Measurements from ENCODE around the gene RASGRP1.

The RASGRP1 gene

GRCh38 chr15:38535491-38536200, 29.0 kb downstream of the RASGRP1 start:
- no peak for DNase-seq (ENCODE audit: low read depth)

- no peak for DNase-seq (ENCODE audit: low read depth)
Observed at GRCh38 chr15:38534691-38535090, 29.9 kb downstream of the RASGRP1 start.

GRCh38 chr15:38533926-38534325, 30.7 kb downstream of the RASGRP1 start:
- no peak for DNase-seq (ENCODE audit: low read depth)

GRCh38 chr15:38533416-38533915, 31.1 kb downstream of the RASGRP1 start:
- DNase-seq (ENCODE audit: low read depth), result no peak

GRCh38 chr15:38532728-38533127, 31.9 kb downstream of the RASGRP1 start:
- DNase-seq (ENCODE audit: low read depth), result no peak

GRCh38 chr15:38531509-38531908, 33.1 kb downstream of the RASGRP1 start:
- no peak for DNase-seq (ENCODE audit: low read depth)

- DNase-seq (ENCODE audit: low read depth), result no peak
Observed at GRCh38 chr15:38530113-38530512, 34.5 kb downstream of the RASGRP1 start.

- DNase-seq (ENCODE audit: low read depth), result no peak
Observed at GRCh38 chr15:38528294-38528693, 36.3 kb downstream of the RASGRP1 start.

- DNase-seq (ENCODE audit: low read depth), result no peak
Observed at GRCh38 chr15:38526158-38526557, 38.5 kb downstream of the RASGRP1 start.

- DNase-seq (ENCODE audit: low read depth), result no peak
Observed at GRCh38 chr15:38525489-38525888, 39.1 kb downstream of the RASGRP1 start.

GRCh38 chr15:38524156-38524555, 40.5 kb downstream of the RASGRP1 start:
- DNase-seq (ENCODE audit: low read depth), result no peak

- DNase-seq (ENCODE audit: low read depth), result no peak
Observed at GRCh38 chr15:38522922-38523321, 41.7 kb downstream of the RASGRP1 start.

GRCh38 chr15:38521316-38521715, 43.3 kb downstream of the RASGRP1 start:
- no peak for DNase-seq (ENCODE audit: low read depth)

GRCh38 chr15:38520035-38520434, 44.6 kb downstream of the RASGRP1 start:
- no peak for DNase-seq (ENCODE audit: low read depth)

- no peak for DNase-seq (ENCODE audit: low read depth)
Observed at GRCh38 chr15:38518084-38518483, 46.5 kb downstream of the RASGRP1 start.

- DNase-seq (ENCODE audit: low read depth), result no peak
Observed at GRCh38 chr15:38517312-38517975, 47.2 kb downstream of the RASGRP1 start.

- no peak for DNase-seq (ENCODE audit: low read depth)
Observed at GRCh38 chr15:38516626-38517025, 48.0 kb downstream of the RASGRP1 start.

- no peak for DNase-seq (ENCODE audit: low read depth)
Observed at GRCh38 chr15:38514601-38515000, 50.0 kb downstream of the RASGRP1 start.

GRCh38 chr15:38512901-38513300, 51.7 kb downstream of the RASGRP1 start:
- DNase-seq (ENCODE audit: low read depth), result no peak

GRCh38 chr15:38509152-38509551, 55.5 kb downstream of the RASGRP1 start:
- no peak for DNase-seq (ENCODE audit: low read depth)

- DNase-seq (ENCODE audit: low read depth), result no peak
Observed at GRCh38 chr15:38508647-38509046, 56.0 kb downstream of the RASGRP1 start.

- DNase-seq (ENCODE audit: low read depth), result no peak
Observed at GRCh38 chr15:38507570-38507969, 57.0 kb downstream of the RASGRP1 start.

GRCh38 chr15:38506997-38507396, 57.6 kb downstream of the RASGRP1 start:
- DNase-seq (ENCODE audit: low read depth), result no peak

Measured in stimulated activated CD8-positive, alpha-beta memory T cell treated with anti-CD3 and anti-CD28 coated beads, Interleukin-12 subunit alpha, Interleukin-12 subunit beta, amount 100 ng/mL, for 1 hour (primary cell).